ENCODE data around the gene RABL2B.
A peak's percentile ranks its signal among the peaks of the same experiment; 100 is the strongest.
"Not testable (repeated sequence)": the region's sequence is repeated elsewhere in the genome, so short reads cannot be mapped to it uniquely, and the experiment has no call there.

The RABL2B gene

GRCh38 chr22:50783033-50783879, at the start of gene RABL2B:
Gene RABL2B (minus strand): TSS chr22:50783636. CDS start chr22:50782294, 1,342 bp downstream.
- peak within 1 kb of the TSS; percentile 86 for H3K4me3 ChIP-seq (ENCODE audit: low read length)

GRCh38 chr22:50786936-50787335, 3.5 kb upstream of the RABL2B start:
- H3K4me3 ChIP-seq (ENCODE audit: low read length), result not testable (repeated sequence)

- not testable (repeated sequence) for H3K4me3 ChIP-seq (ENCODE audit: low read length)
Observed at GRCh38 chr22:50785289-50785688, 1.9 kb upstream of the RABL2B start.

GRCh38 chr22:50783880-50784276, 442 bp upstream of the RABL2B start:
- peak overlapping the region; percentile 68 for H3K4me3 ChIP-seq (ENCODE audit: low read length)

GRCh38 chr22:50782253-50782652, 1.2 kb downstream of the RABL2B start:
- not testable (repeated sequence) for H3K4me3 ChIP-seq (ENCODE audit: low read length)

GRCh38 chr22:50780244-50780643, 3.2 kb downstream of the RABL2B start:
- H3K4me3 ChIP-seq (ENCODE audit: low read length), result not testable (repeated sequence)

- H3K4me3 ChIP-seq (ENCODE audit: low read length), result not testable (repeated sequence)
Observed at GRCh38 chr22:50777631-50778030, 5.8 kb downstream of the RABL2B start.

GRCh38 chr22:50775132-50775531, 8.3 kb downstream of the RABL2B start:
- not testable (repeated sequence) for H3K4me3 ChIP-seq (ENCODE audit: low read length)

GRCh38 chr22:50764288-50764687, 19.1 kb downstream of the RABL2B start:
- not testable (repeated sequence) for H3K4me3 ChIP-seq (ENCODE audit: low read length)

GRCh38 chr22:50761829-50762228, 21.6 kb downstream of the RABL2B start:
- not testable (repeated sequence) for H3K4me3 ChIP-seq (ENCODE audit: low read length)

GRCh38 chr22:50759597-50760341, 23.7 kb downstream of the RABL2B start:
- H3K4me3 ChIP-seq (ENCODE audit: low read length), result not testable (repeated sequence)

- peak overlapping the region; percentile 23 for H3K4me3 ChIP-seq (ENCODE audit: low read length)
Observed at GRCh38 chr22:50756949-50757491, 26.4 kb downstream of the RABL2B start.

- H3K4me3 ChIP-seq (ENCODE audit: low read length), result not testable (repeated sequence)
Observed at GRCh38 chr22:50756406-50756805, 27.0 kb downstream of the RABL2B start.

- not testable (repeated sequence) for H3K4me3 ChIP-seq (ENCODE audit: low read length)
Observed at GRCh38 chr22:50755251-50755650, 28.2 kb downstream of the RABL2B start.

GRCh38 chr22:50749302-50750074, 33.9 kb downstream of the RABL2B start:
- H3K4me3 ChIP-seq (ENCODE audit: low read length), result not testable (repeated sequence)

GRCh38 chr22:50748630-50749029, 34.8 kb downstream of the RABL2B start:
- not testable (repeated sequence) for H3K4me3 ChIP-seq (ENCODE audit: low read length)

- H3K4me3 ChIP-seq (ENCODE audit: low read length), result not testable (repeated sequence)
Observed at GRCh38 chr22:50747521-50747920, 35.9 kb downstream of the RABL2B start.

- not testable (repeated sequence) for H3K4me3 ChIP-seq (ENCODE audit: low read length)
Observed at GRCh38 chr22:50744424-50744823, 39.0 kb downstream of the RABL2B start.

GRCh38 chr22:50740714-50741113, 42.7 kb downstream of the RABL2B start:
- not testable (repeated sequence) for H3K4me3 ChIP-seq (ENCODE audit: low read length)

Measured in GM08714 (cell line).